SU-DHL-6 (cell line): ENCODE measurements around the gene MARCHF10.
"Not testable (repeated sequence)": the region's sequence is repeated elsewhere in the genome, so short reads cannot be mapped to it uniquely, and the experiment has no call there.

Source experiments
- H2AFZ ChIP-seq: fragments of 200-600 bp; sonication (generic); 2 replicates; pipeline ENCODE4 v1.6.1; 2014; ENCODE audit warnings: low read depth, mild to moderate bottlenecking, moderate library complexity, mixed read lengths, antibody characterized with exemption, low read length; ENCODE audit not compliant: severe bottlenecking
- H3F3A ChIP-seq: fragments of 200-600 bp; shearing (Covaris generic); 2 replicates; pipeline ENCODE4 v1.6.0; 2016; ENCODE audit warnings: antibody characterized with exemption, mild to moderate bottlenecking; ENCODE audit not compliant: insufficient read depth
- H3K27ac ChIP-seq: fragments of 200-600 bp; sonication (generic); 2 replicates; pipeline ENCODE4 v1.5.1; 2016; ENCODE audit warnings: low read depth, mild to moderate bottlenecking, low read length, moderate library complexity, mixed read lengths
- H3K27me3 ChIP-seq: fragments of 200-600 bp; sonication (generic), shearing (Covaris generic); 2 replicates; pipeline ENCODE4 v1.6.0; 2014; ENCODE audit warnings: mild to moderate bottlenecking, low read length
- H3K36me3 ChIP-seq: fragments of 200-600 bp; sonication (generic); 2 replicates; pipeline ENCODE4 v1.6.1; 2014; ENCODE audit warnings: mild to moderate bottlenecking, low read length, mixed read lengths
- H3K4me2 ChIP-seq: fragments of 300-600, 200-600 bp; shearing (Covaris generic), sonication (generic); 2 replicates; pipeline ENCODE4 v1.6.0; 2014; ENCODE audit warnings: low read length, low read depth, mild to moderate bottlenecking; ENCODE audit not compliant: poor library complexity, severe bottlenecking
- H3K4me3 ChIP-seq: fragments of 200-600 bp; sonication (generic); 2 replicates; pipeline ENCODE4 v1.5.1; 2014; ENCODE audit warnings: antibody characterized with exemption, low read length, mild to moderate bottlenecking, mixed read lengths; ENCODE audit not compliant: insufficient read depth, poor library complexity, severe bottlenecking
- H3K79me2 ChIP-seq: fragments of 200-600 bp; sonication (generic); 2 replicates; pipeline ENCODE4 v1.6.1; 2014; ENCODE audit warnings: mild to moderate bottlenecking, low read length, moderate library complexity; ENCODE audit not compliant: insufficient read depth
- H3K9ac ChIP-seq: fragments of 200-600 bp; sonication (generic); 2 replicates; pipeline ENCODE4 v1.7.0; 2014; ENCODE audit warnings: mild to moderate bottlenecking, low read length
- H3K9me2 ChIP-seq: fragments of 200-600 bp; sonication (generic); replicated peaks from 2 replicates; pipeline ENCODE4 v1.6.1; 2014; ENCODE audit warnings: low read length; ENCODE audit not compliant: insufficient read depth
- H3K9me3 ChIP-seq: fragments of 200-600 bp; sonication (generic); 2 replicates; pipeline ENCODE4 v1.6.1; 2014; ENCODE audit warnings: low read length, mixed read lengths; ENCODE audit not compliant: insufficient read depth
- H4K20me1 ChIP-seq: fragments of 200-600 bp; sonication (generic); 2 replicates; pipeline ENCODE4 v1.6.1; 2014; ENCODE audit warnings: low read depth, mild to moderate bottlenecking, antibody characterized with exemption, low read length, moderate library complexity, mixed read lengths
- CTCF ChIP-seq: fragments of 200-600 bp; sonication (generic); IDR thresholded peaks from one replicate; pipeline ENCODE4 v1.5.1; 2017; ENCODE audit warnings: antibody characterized with exemption, mild to moderate bottlenecking, low read length, moderate library complexity; ENCODE audit not compliant: insufficient read depth, poor library complexity, severe bottlenecking
- EZH2phosphoT487 ChIP-seq: fragments of 200-600 bp; sonication (generic), shearing (Covaris generic); conservative IDR thresholded peaks from 2 replicates; pipeline ENCODE4 v1.6.1; 2018; ENCODE audit warnings: mild to moderate bottlenecking, antibody characterized with exemption, low read length, moderate library complexity, mixed read lengths

MARCHF10 gene

GRCh38 chr17:62832405-62832804 is 24.3 kb upstream of the MARCHF10 start:
- Histone ChIP-seq H3K9me2 (no peaks in the 10 kb centered on the region), H3K36me3 (no peaks in the 10 kb centered on the region), H3K79me2 (no peaks in the 10 kb centered on the region), H3K27me3 (no peaks in the 10 kb centered on the region), H2AFZ (no peak overlapping the region), H3K4me2 (no peak overlapping the region), H3F3A (no peaks in the 10 kb centered on the region), H3K9ac (no peak overlapping the region), H3K27ac (no peak overlapping the region), H3K9me3 (no peaks in the 10 kb centered on the region), H4K20me1 (no peaks in the 10 kb centered on the region), H3K4me3 (no peak overlapping the region)
- TF ChIP-seq CTCF: no peak
- TF ChIP-seq EZH2phosphoT487: no peak

- H3K9ac ChIP-seq, H3K4me3 ChIP-seq, H3K79me2 ChIP-seq, H3F3A ChIP-seq, H3K27ac ChIP-seq, H3K4me2 ChIP-seq, H2AFZ ChIP-seq, H3K9me3 ChIP-seq, H3K27me3 ChIP-seq, H4K20me1 ChIP-seq, H3K36me3 ChIP-seq, H3K9me2 ChIP-seq: not testable (repeated sequence)
Observed at GRCh38 chr17:62831066-62831465, 23.0 kb upstream of the MARCHF10 start.

- Histone ChIP-seq H3K27me3 (no peaks in the 10 kb centered on the region), H3K27ac (no peak overlapping the region), H4K20me1 (no peaks in the 10 kb centered on the region), H2AFZ (no peak overlapping the region), H3K4me3 (no peak overlapping the region), H3K9me3 (no peaks in the 10 kb centered on the region), H3K79me2 (no peaks in the 10 kb centered on the region), H3K36me3 (no peaks in the 10 kb centered on the region), H3K9me2 (no peaks in the 10 kb centered on the region), H3K4me2 (no peak overlapping the region), H3K9ac (no peak overlapping the region), H3F3A (no peaks in the 10 kb centered on the region)
- no peak for TF ChIP-seq EZH2phosphoT487
- no peak for TF ChIP-seq CTCF
Observed at GRCh38 chr17:62827746-62828485, 19.8 kb upstream of the MARCHF10 start.

- no peaks in the 10 kb centered on the region for H3K27me3 ChIP-seq
- H3K9me2 ChIP-seq: no peaks in the 10 kb centered on the region
- H3K4me3 ChIP-seq: no peak overlapping the region
- no peaks in the 10 kb centered on the region for H3F3A ChIP-seq
- no peaks in the 10 kb centered on the region for H3K36me3 ChIP-seq
- H3K4me2 ChIP-seq: no peak overlapping the region
- H3K27ac ChIP-seq: no peak overlapping the region
- no peaks in the 10 kb centered on the region for H3K9me3 ChIP-seq
- H3K9ac ChIP-seq: no peak overlapping the region
- no peaks in the 10 kb centered on the region for H3K79me2 ChIP-seq
- H2AFZ ChIP-seq: no peak overlapping the region
- TF ChIP-seq EZH2phosphoT487: no peak
- no peak for TF ChIP-seq CTCF
- no peaks in the 10 kb centered on the region for H4K20me1 ChIP-seq
Observed at GRCh38 chr17:62826956-62827355, 18.8 kb upstream of the MARCHF10 start.
